Effector CD8-positive, alpha-beta T cell (primary cell): ENCODE results near the gene HOXB1.
A peak's percentile ranks its signal among the peaks of the same experiment; 100 is the strongest.
"Not testable (repeated sequence)": the region's sequence is repeated elsewhere in the genome, so short reads cannot be mapped to it uniquely, and the experiment has no call there.

ENCODE experiments used
- DNase-seq: peaks from one replicate; lab custom pipeline; 2025; lab: John Stamatoyannopoulos, UW

HOXB1 gene

GRCh38 chr17:48497103-48497502, 33.7 kb downstream of the HOXB1 start:
- no peak for DNase-seq

GRCh38 chr17:48494335-48494734, 36.5 kb downstream of the HOXB1 start:
- DNase-seq, result no peak

DNA sequence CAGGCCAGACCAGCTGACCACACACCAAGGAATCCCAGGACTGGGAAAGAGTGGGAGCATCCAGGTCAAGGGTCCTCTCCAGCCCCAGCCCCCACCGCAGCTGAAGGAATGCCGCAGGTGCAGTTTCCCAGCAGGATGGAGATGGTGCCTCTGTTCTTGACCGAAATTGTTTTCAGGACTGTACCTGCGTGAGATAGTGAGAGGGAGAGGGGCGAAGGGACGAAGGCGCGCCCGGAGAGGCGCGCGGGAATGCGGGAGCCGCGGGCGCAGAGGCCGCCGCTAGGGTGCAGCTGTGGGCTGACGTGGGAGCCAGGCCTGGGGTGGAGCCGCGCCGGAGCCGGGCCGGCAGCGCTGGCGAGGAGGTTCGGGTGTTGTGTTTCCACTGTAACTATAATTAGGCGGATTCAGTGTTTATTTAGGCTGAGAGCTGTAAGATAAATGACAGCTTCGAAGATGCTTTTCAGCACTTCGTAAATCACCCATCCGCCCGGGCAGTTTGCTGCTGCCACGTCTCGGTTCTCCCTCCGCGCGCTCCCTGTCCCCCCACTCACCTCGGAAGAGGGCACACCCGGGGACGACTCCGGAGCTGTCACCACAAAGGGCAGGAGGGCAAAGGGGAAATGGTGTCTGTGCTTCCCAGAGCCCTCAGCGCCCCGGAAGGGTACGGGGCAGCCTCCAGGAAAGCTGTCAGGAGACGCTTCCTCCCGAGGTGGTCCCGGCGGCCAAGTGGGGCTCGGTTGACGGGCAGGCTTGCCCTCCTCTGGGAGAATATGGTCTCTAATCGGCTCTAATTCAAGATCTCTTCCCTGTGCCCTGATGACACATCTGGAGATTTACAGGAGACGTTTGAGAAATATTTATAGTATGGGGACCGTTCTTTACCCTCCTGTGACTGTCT, 38.2 kb downstream of the HOXB1 start:
- DNase-seq, result peak; percentile 31

GRCh38 chr17:48491527-48492273, 39.1 kb downstream of the HOXB1 start:
- DNase-seq, result no peak

DNA sequence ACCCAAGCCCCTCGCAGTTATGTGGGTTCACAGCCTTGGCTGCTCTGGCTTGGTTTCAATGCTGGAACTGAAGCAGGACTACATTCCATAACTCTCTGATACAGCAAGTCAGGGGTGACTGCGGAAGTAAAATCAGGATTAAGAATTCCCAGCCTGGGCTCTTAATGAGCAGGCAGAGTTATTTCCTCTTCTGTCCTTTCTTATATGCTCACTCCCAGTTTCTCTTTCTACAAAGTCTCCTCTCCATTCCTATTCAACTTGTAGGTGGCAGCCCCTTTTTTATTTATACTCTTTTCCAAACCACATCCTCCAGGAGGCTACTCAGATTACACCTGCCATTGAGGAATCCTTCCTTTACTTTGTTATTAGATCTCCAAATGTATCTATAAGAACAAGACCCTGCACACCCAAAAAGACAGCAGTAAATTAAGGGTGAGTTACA, 40.3 kb downstream of the HOXB1 start:
- no peak for DNase-seq

DNA sequence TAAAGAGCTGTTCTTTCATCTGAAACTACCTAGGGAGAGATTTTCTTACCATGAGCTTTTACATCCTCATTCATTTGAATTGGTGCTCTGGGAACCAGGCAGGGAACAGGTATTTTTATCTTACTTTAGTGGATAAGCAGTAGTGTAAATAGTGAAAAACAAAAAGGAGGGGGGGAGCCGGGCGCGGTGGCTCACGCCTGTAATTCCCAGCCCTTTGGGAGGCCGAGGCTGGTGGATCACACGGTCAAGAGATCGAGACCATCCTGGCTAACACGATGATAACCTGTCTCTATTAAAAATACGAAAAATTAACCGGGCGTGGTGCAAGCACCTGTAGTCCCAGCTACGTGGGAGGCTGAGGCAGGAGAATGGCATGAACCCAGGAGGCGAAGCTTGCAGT, 41.0 kb downstream of the HOXB1 start:
- no peak for DNase-seq

DNA sequence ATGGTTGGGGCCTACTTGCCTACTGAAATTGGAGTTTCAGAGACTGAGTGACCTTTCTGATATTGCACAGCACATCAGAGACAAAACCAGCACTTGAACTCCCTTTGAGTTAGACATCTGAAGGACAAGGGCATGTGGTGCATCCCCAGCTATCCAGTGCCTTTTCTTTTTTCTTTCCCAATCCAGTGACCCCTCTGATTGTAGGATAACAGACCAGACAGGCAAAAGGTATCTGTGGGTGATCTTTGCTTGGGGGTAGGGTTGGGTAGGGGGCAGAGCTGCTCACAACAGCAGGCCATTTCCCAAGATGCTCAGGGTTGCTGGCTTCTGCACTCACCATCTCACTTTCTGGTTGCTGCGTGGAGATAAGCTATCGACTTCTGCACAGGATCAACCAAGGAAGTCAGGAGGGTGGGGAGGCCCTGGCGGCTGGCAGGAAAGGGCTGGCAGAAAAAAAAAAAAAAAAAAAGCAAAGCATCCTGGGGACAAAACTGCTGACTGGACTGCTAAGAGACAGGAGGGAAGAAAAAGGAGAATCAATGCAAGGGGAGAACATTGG, 42.2 kb downstream of the HOXB1 start:
- DNase-seq, result no peak

DNA sequence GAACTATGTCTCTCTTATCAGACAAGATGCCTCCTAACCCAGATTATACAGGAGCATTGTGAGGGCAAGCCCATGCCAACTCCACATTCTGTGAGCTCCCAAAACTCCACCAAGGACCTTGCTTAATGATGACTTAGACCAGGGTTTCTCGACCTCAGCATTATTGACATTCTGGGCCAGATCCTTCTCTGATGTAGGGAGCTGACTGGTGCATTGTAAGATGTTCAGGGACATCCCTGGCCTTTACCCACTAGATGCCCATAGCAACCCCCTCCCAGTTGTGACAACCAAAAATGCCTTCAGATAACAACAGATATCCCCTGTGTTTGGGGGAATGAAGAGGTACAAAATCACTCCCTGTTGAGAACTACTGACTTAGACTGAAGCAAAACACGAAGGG, 43.6 kb downstream of the HOXB1 start:
- DNase-seq, result no peak

DNA sequence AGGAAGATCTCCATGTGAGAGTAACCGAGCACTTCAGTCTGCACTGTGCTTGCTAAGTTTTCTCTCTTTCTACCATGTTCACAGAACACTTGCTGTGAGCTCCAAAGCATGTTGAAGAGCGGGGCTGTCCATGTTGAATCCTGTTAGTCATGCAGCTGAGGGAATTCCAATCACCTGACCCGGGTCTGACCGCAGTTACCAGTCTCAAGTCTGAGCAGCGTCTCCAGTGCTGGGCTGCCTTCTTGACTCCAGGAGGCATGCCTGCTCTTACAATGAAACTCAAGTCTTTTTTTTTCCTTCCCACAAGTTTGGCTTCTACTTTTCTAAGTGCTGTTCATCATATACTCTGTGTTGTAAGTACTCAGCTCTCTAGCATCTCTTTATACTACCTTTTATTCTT, 44.3 kb downstream of the HOXB1 start:
- no peak for DNase-seq

DNA sequence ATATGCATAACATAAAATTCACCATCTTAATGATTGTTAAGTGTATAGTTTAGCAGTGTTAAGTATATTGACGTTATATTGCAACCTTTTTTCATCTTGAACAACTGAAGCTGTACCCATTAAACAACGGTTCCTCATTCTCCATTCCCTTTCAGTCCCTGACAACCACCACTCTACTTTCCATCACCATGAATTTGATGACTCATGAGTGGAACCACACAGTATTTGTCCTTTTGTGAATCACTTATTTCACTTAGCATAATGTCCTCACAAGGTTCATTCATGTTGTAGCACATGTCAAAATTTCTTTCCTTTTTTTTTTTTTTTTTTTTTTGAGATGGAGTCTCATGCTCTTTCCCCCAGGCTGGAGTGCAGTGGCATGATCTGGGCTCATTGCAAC, 46.0 kb downstream of the HOXB1 start:
- no peak for DNase-seq

DNA sequence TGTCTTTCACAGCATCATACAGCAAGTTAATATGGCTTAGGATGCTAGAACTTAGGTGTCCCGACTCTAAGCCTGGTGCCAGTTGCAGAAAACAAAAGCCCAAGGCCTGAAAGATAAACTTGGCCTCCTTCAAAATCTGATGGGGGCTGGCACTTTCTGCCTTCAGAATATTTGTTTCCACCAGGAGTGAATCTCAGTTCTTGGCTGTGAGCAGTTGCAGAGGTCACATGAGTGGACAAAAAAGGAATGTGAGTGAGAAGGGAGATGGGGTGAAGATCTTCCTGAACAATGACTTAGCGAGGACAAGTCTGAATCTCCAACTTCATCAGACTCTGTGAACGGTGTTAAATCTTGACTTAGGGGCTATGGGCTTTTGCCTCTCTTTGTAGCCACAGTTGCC, 46.6 kb downstream of the HOXB1 start:
- no peak for DNase-seq

GRCh38 chr17:48483471-48484131, 47.2 kb downstream of the HOXB1 start:
- DNase-seq, result no peak

- no peak for DNase-seq
Measured at GRCh38 chr17:48483004-48483403, 47.8 kb downstream of the HOXB1 start.

DNA sequence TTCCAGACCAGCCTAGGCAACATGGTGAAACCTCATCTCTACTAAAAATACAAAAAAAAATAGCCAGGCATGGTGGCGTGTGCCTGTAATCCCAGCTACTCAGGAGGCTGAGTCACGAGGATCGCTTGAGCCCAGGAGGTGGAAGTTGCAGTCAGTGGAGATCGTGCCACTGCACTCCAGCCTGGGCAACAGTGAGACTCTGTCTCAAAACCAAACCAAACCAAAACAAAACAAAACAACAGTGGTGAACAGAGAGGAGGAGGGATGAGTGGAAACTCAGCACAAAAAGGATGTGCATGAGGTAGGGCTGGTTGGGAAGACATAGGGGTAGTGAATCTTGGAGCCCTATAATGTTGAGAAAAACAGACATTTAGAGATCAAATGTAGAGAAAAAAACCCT, 48.5 kb downstream of the HOXB1 start:
- DNase-seq, result not testable (repeated sequence)

DNA sequence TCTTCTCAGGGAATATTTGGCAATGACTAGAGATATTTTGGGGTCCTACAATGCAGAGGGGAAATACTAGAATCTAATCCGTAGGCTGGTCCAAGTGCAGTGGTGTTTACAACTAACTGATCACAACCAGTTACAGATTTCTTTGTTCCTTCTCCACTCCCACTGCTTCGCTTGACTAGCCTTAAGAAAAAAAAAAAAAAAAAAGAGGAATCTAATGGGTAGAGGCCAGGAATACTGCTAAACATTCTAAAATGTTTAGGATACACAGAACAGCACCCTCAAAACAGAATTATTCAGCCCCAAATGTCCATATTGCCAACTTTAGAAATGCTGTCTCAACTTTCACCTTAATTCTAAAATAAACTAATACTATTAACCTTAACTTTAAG, 51.8 kb downstream of the HOXB1 start:
- DNase-seq, result no peak
